ENCODE measurements around the gene SLC17A9. TPM values are rescaled to one million over a fixed set of nuclear protein-coding genes. Genes with fewer than 3 reads are reported as not detected.

Gene SLC17A9
- total and polyA plus RNA-seq, 10 of the 15 experiments (the other 5 are each of a cell fraction or from before 2014, with no cell fraction given) = 0.72 to 74.1 (median 29.4) TPM

DNA sequence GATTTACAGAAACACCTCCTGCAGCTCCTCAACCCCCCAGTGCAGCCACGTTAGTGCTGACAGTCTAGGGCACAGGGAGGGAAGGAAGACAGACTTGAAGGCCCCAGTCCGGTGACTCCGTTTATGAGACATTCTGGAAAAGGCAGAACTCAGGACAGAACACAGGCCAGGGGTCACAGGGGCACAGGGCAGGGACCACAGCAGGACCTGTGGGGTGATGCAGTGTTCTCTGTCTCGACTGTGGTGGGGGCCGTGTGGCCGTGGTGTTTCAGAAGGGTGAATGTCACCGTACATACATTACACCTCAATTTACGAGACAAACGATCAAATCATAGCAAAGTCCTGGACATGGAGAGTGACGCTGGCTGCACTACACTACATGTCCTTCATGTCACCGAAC is 43.0 kb downstream of the SLC17A9 start:
- in situ Hi-C loops (cut with MboI) = no loop called here
- WGBS (ENCODE audit: insufficient coverage, insufficient replicate concordance, low lambda C conversion rate, missing lambda C conversion rate) = 40% methylated on average over 11 of the region's 11 CpGs
- no peaks in the 10 kb centered on the region for H3K79me2 ChIP-seq (ENCODE audit: control insufficient read depth, insufficient read depth, low read length)
- H2AFZ ChIP-seq (ENCODE audit: control insufficient read depth, low read depth, low read length) = no peak overlapping the region
- ChIA-PET CTCF (interaction anchor here (0.6 kb wide), 1 partner anchor 151 kb away, joined by 4 read pairs; no protein-coding TSS in a partner anchor), RAD21 (ENCODE audit: unreplicated experiment) (no interaction called here), SMC1A (ENCODE audit: uncharacterized antibody, unreplicated experiment) (interaction anchor here (0.9 to 1.1 kb wide), 2 partner anchors 8 to 83 kb away, joined by 3 to 4 read pairs; no protein-coding TSS in a partner anchor), POLR2A (no interaction called here)
- ATAC-seq (no peak), FAIRE-seq (no peak), DNase-seq (ENCODE audit: low read depth, low spot score) (no peak)
- H3K27me3 ChIP-seq (replicated peaks in 1 of 2; ENCODE audit: control insufficient read depth in 2 of 2, insufficient read depth in 2 of 2, low read length in 1 of 2) = peaks cover 0 to 4% of the 10 kb centered on the region in 2 experiments
- no peaks in the 10 kb centered on the region for H3K9me3 ChIP-seq (replicated peaks; ENCODE audit: control insufficient read depth, insufficient read depth, low read length)
- BruUV-seq (replicated peaks) = no TSS peak
- no peaks in the 10 kb centered on the region for H3K4me1 ChIP-seq (ENCODE audit: control insufficient read depth, insufficient read depth, low read length)
- H3K9ac ChIP-seq (ENCODE audit: control insufficient read depth, insufficient read depth, low read length) = no peak overlapping the region
- H3K4me3 ChIP-seq = no peak overlapping the region
- intact Hi-C loops (cut with micrococcal nuclease; ENCODE audit: unreplicated experiment) = no loop called here
- H4K20me1 ChIP-seq (ENCODE audit: control insufficient read depth, insufficient read depth) = no peaks in the 10 kb centered on the region; the same call in 1 of the 2 replicates
- H3K27ac ChIP-seq (ENCODE audit: control insufficient read depth, insufficient read depth) = no peak overlapping the region
- H3K36me3 ChIP-seq (ENCODE audit: control insufficient read depth in 2 of 2, insufficient read depth in 2 of 2, low read length in 1 of 2) = no peaks in the 10 kb centered on the region
- no peak overlapping the region for H3K4me2 ChIP-seq (ENCODE audit: control insufficient read depth, insufficient read depth)
- TF ChIP-seq CEBPB (IDR thresholded peaks at IDR 0.05; ENCODE audit: borderline replicate concordance in 1 of 2, low read depth in 2 of 2, low read length in 2 of 2) = no peak
- TF ChIP-seq SREBF1 (IDR thresholded peaks at IDR 0.05; ENCODE audit: low read length) = no peak
- no peak for TF ChIP-seq EZH2 (IDR thresholded peaks at IDR 0.05; ENCODE audit: borderline replicate concordance, control insufficient read depth, low read depth, low read length)
- TF ChIP-seq, protein P1, sequence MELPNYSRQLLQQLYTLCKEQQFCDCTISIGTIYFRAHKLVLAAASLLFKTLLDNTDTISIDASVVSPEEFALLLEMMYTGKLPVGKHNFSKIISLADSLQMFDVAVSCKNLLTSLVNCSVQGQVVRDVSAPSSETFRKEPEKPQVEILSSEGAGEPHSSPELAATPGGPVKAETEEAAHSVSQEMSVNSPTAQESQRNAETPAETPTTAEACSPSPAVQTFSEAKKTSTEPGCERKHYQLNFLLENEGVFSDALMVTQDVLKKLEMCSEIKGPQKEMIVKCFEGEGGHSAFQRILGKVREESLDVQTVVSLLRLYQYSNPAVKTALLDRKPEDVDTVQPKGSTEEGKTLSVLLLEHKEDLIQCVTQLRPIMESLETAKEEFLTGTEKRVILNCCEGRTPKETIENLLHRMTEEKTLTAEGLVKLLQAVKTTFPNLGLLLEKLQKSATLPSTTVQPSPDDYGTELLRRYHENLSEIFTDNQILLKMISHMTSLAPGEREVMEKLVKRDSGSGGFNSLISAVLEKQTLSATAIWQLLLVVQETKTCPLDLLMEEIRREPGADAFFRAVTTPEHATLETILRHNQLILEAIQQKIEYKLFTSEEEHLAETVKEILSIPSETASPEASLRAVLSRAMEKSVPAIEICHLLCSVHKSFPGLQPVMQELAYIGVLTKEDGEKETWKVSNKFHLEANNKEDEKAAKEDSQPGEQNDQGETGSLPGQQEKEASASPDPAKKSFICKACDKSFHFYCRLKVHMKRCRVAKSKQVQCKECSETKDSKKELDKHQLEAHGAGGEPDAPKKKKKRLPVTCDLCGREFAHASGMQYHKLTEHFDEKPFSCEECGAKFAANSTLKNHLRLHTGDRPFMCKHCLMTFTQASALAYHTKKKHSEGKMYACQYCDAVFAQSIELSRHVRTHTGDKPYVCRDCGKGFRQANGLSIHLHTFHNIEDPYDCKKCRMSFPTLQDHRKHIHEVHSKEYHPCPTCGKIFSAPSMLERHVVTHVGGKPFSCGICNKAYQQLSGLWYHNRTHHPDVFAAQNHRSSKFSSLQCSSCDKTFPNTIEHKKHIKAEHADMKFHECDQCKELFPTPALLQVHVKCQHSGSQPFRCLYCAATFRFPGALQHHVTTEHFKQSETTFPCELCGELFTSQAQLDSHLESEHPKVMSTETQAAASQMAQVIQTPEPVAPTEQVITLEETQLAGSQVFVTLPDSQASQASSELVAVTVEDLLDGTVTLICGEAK (IDR thresholded peaks at IDR 0.05; ENCODE audit: borderline replicate concordance) = no peak
- TF ChIP-seq, protein P2, sequence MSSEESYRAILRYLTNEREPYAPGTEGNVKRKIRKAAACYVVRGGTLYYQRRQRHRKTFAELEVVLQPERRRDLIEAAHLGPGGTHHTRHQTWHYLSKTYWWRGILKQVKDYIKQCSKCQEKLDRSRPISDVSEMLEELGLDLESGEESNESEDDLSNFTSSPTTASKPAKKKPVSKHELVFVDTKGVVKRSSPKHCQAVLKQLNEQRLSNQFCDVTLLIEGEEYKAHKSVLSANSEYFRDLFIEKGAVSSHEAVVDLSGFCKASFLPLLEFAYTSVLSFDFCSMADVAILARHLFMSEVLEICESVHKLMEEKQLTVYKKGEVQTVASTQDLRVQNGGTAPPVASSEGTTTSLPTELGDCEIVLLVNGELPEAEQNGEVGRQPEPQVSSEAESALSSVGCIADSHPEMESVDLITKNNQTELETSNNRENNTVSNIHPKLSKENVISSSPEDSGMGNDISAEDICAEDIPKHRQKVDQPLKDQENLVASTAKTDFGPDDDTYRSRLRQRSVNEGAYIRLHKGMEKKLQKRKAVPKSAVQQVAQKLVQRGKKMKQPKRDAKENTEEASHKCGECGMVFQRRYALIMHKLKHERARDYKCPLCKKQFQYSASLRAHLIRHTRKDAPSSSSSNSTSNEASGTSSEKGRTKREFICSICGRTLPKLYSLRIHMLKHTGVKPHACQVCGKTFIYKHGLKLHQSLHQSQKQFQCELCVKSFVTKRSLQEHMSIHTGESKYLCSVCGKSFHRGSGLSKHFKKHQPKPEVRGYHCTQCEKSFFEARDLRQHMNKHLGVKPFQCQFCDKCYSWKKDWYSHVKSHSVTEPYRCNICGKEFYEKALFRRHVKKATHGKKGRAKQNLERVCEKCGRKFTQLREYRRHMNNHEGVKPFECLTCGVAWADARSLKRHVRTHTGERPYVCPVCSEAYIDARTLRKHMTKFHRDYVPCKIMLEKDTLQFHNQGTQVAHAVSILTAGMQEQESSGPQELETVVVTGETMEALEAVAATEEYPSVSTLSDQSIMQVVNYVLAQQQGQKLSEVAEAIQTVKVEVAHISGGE (CRISPR knock-in tag; IDR thresholded peaks at IDR 0.05) = no peak
- no peak for TF ChIP-seq WRNIP1 (IDR thresholded peaks at IDR 0.05; ENCODE audit: borderline replicate concordance, low read depth, low read length)
- TF ChIP-seq POLR2AphosphoS5 (IDR thresholded peaks at IDR 0.05; ENCODE audit: low read length) = no peak
- no peak for TF ChIP-seq EED (IDR thresholded peaks at IDR 0.05; ENCODE audit: low read depth)
- TF ChIP-seq, protein P3, sequence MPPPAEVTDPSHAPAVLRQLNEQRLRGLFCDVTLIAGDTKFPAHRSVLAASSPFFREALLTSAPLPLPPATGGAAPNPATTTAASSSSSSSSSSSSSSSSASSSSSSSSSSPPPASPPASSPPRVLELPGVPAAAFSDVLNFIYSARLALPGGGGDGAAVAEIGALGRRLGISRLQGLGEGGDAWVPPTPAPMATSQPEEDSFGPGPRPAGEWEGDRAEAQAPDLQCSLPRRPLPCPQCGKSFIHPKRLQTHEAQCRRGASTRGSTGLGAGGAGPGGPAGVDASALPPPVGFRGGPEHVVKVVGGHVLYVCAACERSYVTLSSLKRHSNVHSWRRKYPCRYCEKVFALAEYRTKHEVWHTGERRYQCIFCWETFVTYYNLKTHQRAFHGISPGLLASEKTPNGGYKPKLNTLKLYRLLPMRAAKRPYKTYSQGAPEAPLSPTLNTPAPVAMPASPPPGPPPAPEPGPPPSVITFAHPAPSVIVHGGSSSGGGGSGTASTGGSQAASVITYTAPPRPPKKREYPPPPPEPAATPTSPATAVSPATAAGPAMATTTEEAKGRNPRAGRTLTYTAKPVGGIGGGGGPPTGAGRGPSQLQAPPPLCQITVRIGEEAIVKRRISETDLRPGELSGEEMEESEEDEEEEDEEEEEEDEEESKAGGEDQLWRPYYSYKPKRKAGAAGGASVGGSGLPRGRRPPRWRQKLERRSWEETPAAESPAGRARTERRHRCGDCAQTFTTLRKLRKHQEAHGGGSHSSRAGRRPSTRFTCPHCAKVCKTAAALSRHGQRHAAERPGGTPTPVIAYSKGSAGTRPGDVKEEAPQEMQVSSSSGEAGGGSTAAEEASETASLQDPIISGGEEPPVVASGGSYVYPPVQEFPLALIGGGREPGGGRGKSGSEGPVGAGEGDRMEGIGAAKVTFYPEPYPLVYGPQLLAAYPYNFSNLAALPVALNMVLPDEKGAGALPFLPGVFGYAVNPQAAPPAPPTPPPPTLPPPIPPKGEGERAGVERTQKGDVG (CRISPR knock-in tag; IDR thresholded peaks at IDR 0.05) = no peak
- TF ChIP-seq BHLHE40 (IDR thresholded peaks at IDR 0.05; ENCODE audit: borderline replicate concordance in 1 of 2, low read depth in 2 of 2, low read length in 1 of 2) = no peak
- TF ChIP-seq, protein P4, sequence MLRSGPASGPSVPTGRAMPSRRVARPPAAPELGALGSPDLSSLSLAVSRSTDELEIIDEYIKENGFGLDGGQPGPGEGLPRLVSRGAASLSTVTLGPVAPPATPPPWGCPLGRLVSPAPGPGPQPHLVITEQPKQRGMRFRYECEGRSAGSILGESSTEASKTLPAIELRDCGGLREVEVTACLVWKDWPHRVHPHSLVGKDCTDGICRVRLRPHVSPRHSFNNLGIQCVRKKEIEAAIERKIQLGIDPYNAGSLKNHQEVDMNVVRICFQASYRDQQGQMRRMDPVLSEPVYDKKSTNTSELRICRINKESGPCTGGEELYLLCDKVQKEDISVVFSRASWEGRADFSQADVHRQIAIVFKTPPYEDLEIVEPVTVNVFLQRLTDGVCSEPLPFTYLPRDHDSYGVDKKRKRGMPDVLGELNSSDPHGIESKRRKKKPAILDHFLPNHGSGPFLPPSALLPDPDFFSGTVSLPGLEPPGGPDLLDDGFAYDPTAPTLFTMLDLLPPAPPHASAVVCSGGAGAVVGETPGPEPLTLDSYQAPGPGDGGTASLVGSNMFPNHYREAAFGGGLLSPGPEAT (IDR thresholded peaks at IDR 0.05; ENCODE audit: low read depth) = no peak
